CD4-positive, CD25-positive, alpha-beta regulatory T cell (primary cell): ENCODE results near the gene TOM1. TPM values are rescaled to one million over a fixed set of nuclear protein-coding genes. Genes with fewer than 3 reads are reported as not detected.

Source experiments
- ATAC-seq, 2 donors: fragments of 150-1000 bp; cut with Tn5 transposase; one replicate each; pipeline ENCODE4 v1.10.0; 2021; ENCODE audit warnings: low read depth in 2 of 2, moderate number of reproducible peaks in 2 of 2, moderate library complexity in 1 of 2
- DNase-seq, 3 donors: peaks; one replicate each; pipeline versions ENCODE4 v3.0.0 to v3.0.0-alpha.2; 2012 to 2022; ENCODE audit warnings: mixed read lengths in 1 of 3
- H3K27ac ChIP-seq: one replicate; pipeline ENCODE4 v1.7.0; 2013; ENCODE audit warnings: mild to moderate bottlenecking, low read length; ENCODE audit not compliant: insufficient read depth, poor library complexity, severe bottlenecking
- H3K27me3 ChIP-seq: one replicate; pipeline ENCODE4 v1.7.0; 2013; ENCODE audit warnings: low read length; ENCODE audit not compliant: control insufficient read depth, insufficient read depth
- H3K36me3 ChIP-seq: one replicate; pipeline ENCODE4 v1.7.0; 2013; ENCODE audit warnings: mild to moderate bottlenecking, low read length, moderate library complexity; ENCODE audit not compliant: control insufficient read depth, insufficient read depth
- H3K4me1 ChIP-seq: 2 replicates; pipeline ENCODE4 v1.7.0; 2013; ENCODE audit warnings: mild to moderate bottlenecking, low read length; ENCODE audit not compliant: insufficient read depth, control insufficient read depth, poor library complexity, severe bottlenecking
- H3K4me3 ChIP-seq: one replicate; pipeline ENCODE4 v1.7.0; 2013; ENCODE audit warnings: low read depth, mild to moderate bottlenecking, low read length, moderate library complexity
- H3K9me3 ChIP-seq, 2 experiments: 1 replicate in 1 of 2; 2 replicates in 1 of 2; pipeline ENCODE4 v1.7.0; 2013; ENCODE audit warnings: low read length in 2 of 2, mild to moderate bottlenecking in 1 of 2, moderate library complexity in 1 of 2; ENCODE audit not compliant: control insufficient read depth in 2 of 2
- H3K27ac Mint-ChIP-seq, 3 donors: one replicate each; pipeline ENCODE4 v1.8.0; 2020 to 2022; ENCODE audit warnings: mild to moderate bottlenecking in 3 of 3, mixed read lengths in 3 of 3, moderate library complexity in 2 of 3
- H3K27me3 Mint-ChIP-seq: one replicate; pipeline ENCODE4 v1.8.0; 2022; ENCODE audit warnings: mild to moderate bottlenecking, mixed read lengths
- H3K36me3 Mint-ChIP-seq: one replicate; pipeline ENCODE4 v1.8.0; 2020; ENCODE audit warnings: mixed read lengths
- H3K4me1 Mint-ChIP-seq, 4 donors: one replicate each; pipeline ENCODE4 v1.8.0; 2020 to 2022; ENCODE audit warnings: mixed read lengths in 4 of 4, mild to moderate bottlenecking in 1 of 4
- H3K4me3 Mint-ChIP-seq, 4 donors: one replicate each; pipeline ENCODE4 v1.8.0; 2020 to 2022; ENCODE audit warnings: mild to moderate bottlenecking in 4 of 4, mixed read lengths in 4 of 4, moderate library complexity in 3 of 4
- H3K9me3 Mint-ChIP-seq, 7 donors: one replicate each; pipeline ENCODE4 v1.8.0; 2020 to 2022; ENCODE audit warnings: mixed read lengths in 7 of 7, mild to moderate bottlenecking in 3 of 7, moderate library complexity in 2 of 7
- polyA plus RNA-seq, 4 donors: library from polyadenylated mRNA; unstranded; fragments of 300-500 nt; fragmentation: Illumina TruSeq; gene quantifications; one replicate each; pipeline ENCODE4 v1.2.3, GENCODE V29; 2021
- total RNA-seq: library from RNA; stranded (reverse); gene quantifications from one replicate; pipeline ENCODE4 v1.2.3, GENCODE V29; 2022

Gene TOM1
- total and polyA plus RNA-seq, 5 donors from 2014 or later = 54.8 to 194 (median 71.6) TPM

DNA sequence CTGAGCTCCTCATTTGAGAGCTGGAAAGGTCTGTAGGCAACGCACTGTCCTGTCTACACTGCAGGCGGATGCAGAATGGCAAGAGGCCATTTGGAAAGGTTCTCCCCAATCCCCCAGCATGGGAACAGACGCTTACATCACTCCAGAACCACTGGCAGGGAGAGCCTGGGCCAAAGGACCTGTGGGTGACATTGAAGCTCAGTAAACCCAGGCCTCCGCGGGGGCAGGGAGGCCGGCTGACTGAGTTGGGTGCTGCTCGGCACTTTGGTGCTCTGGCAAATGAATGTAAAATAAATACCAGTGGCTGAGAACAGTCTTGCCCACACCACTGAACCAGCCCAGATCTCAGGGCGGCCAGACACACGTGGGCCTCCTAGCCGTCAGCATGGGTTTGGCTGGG, 22.4 kb downstream of the TOM1 start:
- peaks cover 38% of the 10 kb centered on the region for H3K36me3 Mint-ChIP-seq
- H3K27ac ChIP-seq = no peak overlapping the region
- ATAC-seq = no peak
- H3K27ac Mint-ChIP-seq = no peak overlapping the region
- DNase-seq = no peak
- no peak overlapping the region for H3K4me3 Mint-ChIP-seq
- no peaks in the 10 kb centered on the region for H3K27me3 Mint-ChIP-seq
- H3K4me3 ChIP-seq = no peak overlapping the region
- peaks cover 0 to 3% (median 0%) of the 10 kb centered on the region in 4 donors for H3K4me1 Mint-ChIP-seq
- H3K36me3 ChIP-seq = peaks cover 93% of the 10 kb centered on the region
- H3K27me3 ChIP-seq = no peaks in the 10 kb centered on the region
- H3K9me3 ChIP-seq = no peaks in the 10 kb centered on the region
- H3K9me3 Mint-ChIP-seq = no peaks in the 10 kb centered on the region
- H3K4me1 ChIP-seq = no peaks in the 10 kb centered on the region

DNA sequence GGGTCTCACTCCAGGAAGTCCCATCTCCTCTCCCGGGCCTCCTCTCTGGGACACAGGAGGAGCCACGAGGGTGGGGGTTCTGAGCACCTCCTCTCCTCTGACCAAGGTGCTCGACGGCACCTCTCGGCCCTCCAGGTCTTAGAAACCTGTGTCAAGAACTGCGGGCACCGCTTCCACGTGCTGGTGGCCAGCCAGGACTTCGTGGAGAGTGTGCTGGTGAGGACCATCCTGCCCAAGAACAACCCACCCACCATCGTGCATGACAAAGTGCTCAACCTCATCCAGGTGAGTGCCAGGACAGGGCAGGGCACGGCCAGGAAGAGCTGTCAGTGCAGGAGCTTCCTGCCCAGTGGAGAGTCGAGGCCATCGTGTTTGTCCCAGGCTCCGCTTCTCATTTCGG, 23.2 kb downstream of the TOM1 start:
- Histone ChIP-seq H3K4me3 (no peak overlapping the region), H3K27me3 (no peaks in the 10 kb centered on the region), H3K36me3 (peaks cover 93% of the 10 kb centered on the region), H3K4me1 (no peaks in the 10 kb centered on the region), H3K9me3 (no peaks in the 10 kb centered on the region), H3K27ac (no peak overlapping the region)
- H3K4me1 Mint-ChIP-seq = peaks cover 0 to 4% (median 0%) of the 10 kb centered on the region in 4 donors
- no peaks in the 10 kb centered on the region for H3K27me3 Mint-ChIP-seq
- no peak overlapping the region for H3K27ac Mint-ChIP-seq
- no peak overlapping the region for H3K4me3 Mint-ChIP-seq
- DNase-seq = no peak
- peaks cover 42% of the 10 kb centered on the region for H3K36me3 Mint-ChIP-seq
- no peak for ATAC-seq
- no peaks in the 10 kb centered on the region for H3K9me3 Mint-ChIP-seq

- Mint-ChIP-seq H3K9me3 (no peaks in the 10 kb centered on the region), H3K4me3 (no peak overlapping the region), H3K27ac (no peak overlapping the region), H3K27me3 (no peaks in the 10 kb centered on the region), H3K4me1 (peaks cover 0 to 9% (median 0%) of the 10 kb centered on the region in 4 donors), H3K36me3 (peaks cover 42% of the 10 kb centered on the region)
- Histone ChIP-seq H3K4me1 (no peaks in the 10 kb centered on the region), H3K4me3 (no peak overlapping the region), H3K36me3 (peaks cover 93% of the 10 kb centered on the region), H3K9me3 (no peaks in the 10 kb centered on the region), H3K27ac (no peak overlapping the region), H3K27me3 (no peaks in the 10 kb centered on the region)
- DNase-seq = no peak
- ATAC-seq = no peak
Measured at GRCh38 chr22:35323305-35323704, 23.6 kb downstream of the TOM1 start.

DNA sequence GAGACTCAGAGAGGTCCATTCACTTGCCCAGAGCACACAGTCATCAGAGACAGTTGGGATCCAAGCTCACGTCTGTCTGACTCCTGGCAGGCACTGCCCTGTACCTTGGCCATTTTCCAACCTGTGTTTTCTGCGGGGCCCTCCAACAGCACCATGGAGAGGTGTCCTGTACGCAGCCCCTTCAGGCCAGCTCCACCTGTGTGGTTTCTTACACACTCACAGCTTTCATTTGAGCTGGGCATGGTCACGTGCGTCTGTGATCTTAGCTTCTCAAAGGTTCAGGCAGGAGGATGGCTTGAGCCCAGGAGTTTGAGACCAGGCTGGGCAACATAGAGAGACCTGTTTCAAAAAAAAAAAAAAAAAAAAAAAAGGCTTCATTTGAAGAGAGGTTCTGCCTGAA, 24.4 kb downstream of the TOM1 start:
- DNase-seq (no peak), ATAC-seq (no peak)
- H3K27ac Mint-ChIP-seq = no peak overlapping the region
- H3K27me3 ChIP-seq = no peaks in the 10 kb centered on the region
- H3K27me3 Mint-ChIP-seq = no peaks in the 10 kb centered on the region
- peaks cover 42% of the 10 kb centered on the region for H3K36me3 Mint-ChIP-seq
- H3K4me3 ChIP-seq = no peak overlapping the region
- H3K9me3 ChIP-seq = no peaks in the 10 kb centered on the region
- no peak overlapping the region for H3K27ac ChIP-seq
- H3K36me3 ChIP-seq = peaks cover 89% of the 10 kb centered on the region
- H3K9me3 Mint-ChIP-seq = no peaks in the 10 kb centered on the region
- H3K4me1 ChIP-seq = peaks cover 2% of the 10 kb centered on the region
- no peak overlapping the region for H3K4me3 Mint-ChIP-seq
- peaks cover 0 to 12% (median 3%) of the 10 kb centered on the region in 4 donors for H3K4me1 Mint-ChIP-seq

DNA sequence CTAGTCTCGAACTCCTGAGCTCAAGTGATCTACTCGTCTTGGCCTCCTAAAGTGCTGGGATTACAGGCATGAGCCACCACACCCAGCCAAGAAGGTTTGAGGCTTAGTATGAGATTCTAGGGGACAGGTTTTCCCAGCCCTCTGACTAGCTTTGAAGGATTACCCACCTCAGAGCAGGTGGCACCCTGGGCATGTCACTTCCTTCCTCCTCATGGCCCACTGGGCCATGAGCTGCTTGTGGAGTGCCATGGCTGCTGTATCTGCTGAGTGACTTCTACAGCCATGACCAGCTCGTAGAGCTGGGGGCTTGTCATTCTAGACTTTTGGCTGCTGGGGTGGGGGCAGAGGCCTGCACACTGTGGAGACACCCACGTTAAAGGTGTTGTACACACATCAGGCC, 25.1 kb downstream of the TOM1 start:
- Histone ChIP-seq H3K4me3 (no peak overlapping the region), H3K27me3 (no peaks in the 10 kb centered on the region), H3K9me3 (no peaks in the 10 kb centered on the region), H3K4me1 (peaks cover 9% of the 10 kb centered on the region), H3K36me3 (peaks cover 82% of the 10 kb centered on the region), H3K27ac (no peak overlapping the region)
- Mint-ChIP-seq H3K27me3 (no peaks in the 10 kb centered on the region), H3K9me3 (no peaks in the 10 kb centered on the region), H3K4me3 (no peak overlapping the region), H3K27ac (no peak overlapping the region), H3K36me3 (peaks cover 42% of the 10 kb centered on the region), H3K4me1 (peaks cover 3 to 19% (median 8%) of the 10 kb centered on the region in 4 donors)
- DNase-seq (no peak), ATAC-seq (no peak)

GRCh38 chr22:35325209-35325608, 25.5 kb downstream of the TOM1 start:
- H3K27me3 Mint-ChIP-seq = no peaks in the 10 kb centered on the region
- H3K9me3 ChIP-seq = no peaks in the 10 kb centered on the region
- peaks cover 4 to 24% (median 10%) of the 10 kb centered on the region in 4 donors for H3K4me1 Mint-ChIP-seq
- peaks cover 13% of the 10 kb centered on the region for H3K4me1 ChIP-seq
- H3K27ac ChIP-seq = no peak overlapping the region
- H3K4me3 Mint-ChIP-seq = no peak overlapping the region
- H3K9me3 Mint-ChIP-seq = no peaks in the 10 kb centered on the region
- H3K4me3 ChIP-seq = no peak overlapping the region
- H3K36me3 ChIP-seq = peaks cover 78% of the 10 kb centered on the region
- ATAC-seq = no peak
- peaks cover 43% of the 10 kb centered on the region for H3K36me3 Mint-ChIP-seq
- no peak overlapping the region for H3K27ac Mint-ChIP-seq
- H3K27me3 ChIP-seq = no peaks in the 10 kb centered on the region
- no peak for DNase-seq

- Histone ChIP-seq H3K36me3 (peaks cover 69% of the 10 kb centered on the region), H3K27ac (no peak overlapping the region), H3K27me3 (no peaks in the 10 kb centered on the region), H3K4me1 (peaks cover 18% of the 10 kb centered on the region), H3K9me3 (no peaks in the 10 kb centered on the region), H3K4me3 (no peak overlapping the region)
- H3K36me3 Mint-ChIP-seq = peaks cover 41% of the 10 kb centered on the region
- no peaks in the 10 kb centered on the region for H3K27me3 Mint-ChIP-seq
- no peak for ATAC-seq
- peaks cover 10 to 37% (median 19%) of the 10 kb centered on the region in 4 donors for H3K4me1 Mint-ChIP-seq
- no peak overlapping the region for H3K4me3 Mint-ChIP-seq
- no peaks in the 10 kb centered on the region for H3K9me3 Mint-ChIP-seq
- H3K27ac Mint-ChIP-seq = no peak overlapping the region
- DNase-seq = no peak
Measured at GRCh38 chr22:35326854-35327562, 27.3 kb downstream of the TOM1 start.
